ENCODE results near the gene MTMR12.

GRCh38 chr5:32276173-32276853, 36.4 kb downstream of the MTMR12 start:
- TF ChIP-seq CTCF (IDR thresholded peaks at IDR 0.05) (no peak), EZH2 (IDR thresholded peaks at IDR 0.05; ENCODE audit: borderline replicate concordance, insufficient read depth, low read depth, low read length, poor library complexity, severe bottlenecking) (no peak)
